Measurements from ENCODE around the gene ZNF831. TPM values are rescaled to one million over a fixed set of nuclear protein-coding genes. Genes with fewer than 3 reads are reported as not detected.

The ZNF831 gene
- total RNA-seq, 4 donors from 2014 or later = 0.78 to 2.3 (median 1.6) TPM

GRCh38 chr20:59284470-59284869 lies 120.8 kb downstream of the ZNF831 start:
- Histone ChIP-seq H3K4me1 (peaks cover 7 to 8% of the 10 kb centered on the region in 2 donors), H3K27me3 (no peaks in the 10 kb centered on the region), H3K4me3 (replicated peaks in 1 of 3) (no peak overlapping the region), H3K9me3 (no peaks in the 10 kb centered on the region), H3K36me3 (no peaks in the 10 kb centered on the region), H3K27ac (no peak overlapping the region)
- DNase-seq = peak in 1 of 2 donors; percentile 31
- 78 to 80% methylated on average over 5 of the region's 5 CpGs for WGBS, 2 donors
- intact Hi-C loops (cut with DNase I) = no loop called here
- TF ChIP-seq CTCF (IDR thresholded peaks at IDR 0.05) (no peak), POLR2A (IDR thresholded peaks at IDR 0.05) (no peak)

GRCh38 chr20:59289994-59290393 lies 126.4 kb downstream of the ZNF831 start:
- no peak for TF ChIP-seq POLR2A (IDR thresholded peaks at IDR 0.05)
- H3K27me3 ChIP-seq = no peaks in the 10 kb centered on the region
- no peak overlapping the region for H3K4me3 ChIP-seq (replicated peaks in 1 of 3)
- peak overlapping the region in 1 of 3 donors; percentile 23 for H3K27ac ChIP-seq
- peak; percentile 83 to 86 for DNase-seq
- 50 to 70% methylated on average over 5 of the region's 5 CpGs for WGBS, 2 donors
- peaks cover 7 to 13% of the 10 kb centered on the region in 2 donors for H3K4me1 ChIP-seq
- H3K9me3 ChIP-seq = no peaks in the 10 kb centered on the region
- H3K36me3 ChIP-seq = no peaks in the 10 kb centered on the region
- intact Hi-C loops (cut with DNase I) = no loop called here

- Histone ChIP-seq H3K27me3 (no peaks in the 10 kb centered on the region), H3K4me1 (peaks cover 13 to 16% of the 10 kb centered on the region in 2 donors), H3K27ac (no peak overlapping the region), H3K4me3 (replicated peaks in 1 of 3) (no peak overlapping the region), H3K36me3 (no peaks in the 10 kb centered on the region), H3K9me3 (no peaks in the 10 kb centered on the region)
- no peak for TF ChIP-seq CTCF (IDR thresholded peaks at IDR 0.05)
- TF ChIP-seq POLR2A (IDR thresholded peaks at IDR 0.05) = no peak
- intact Hi-C loops (cut with DNase I) = no loop called here
- DNase-seq = no peak
- WGBS, 2 donors = 94 to 95% methylated on average over 19 of the region's 19 CpGs
Measured at GRCh38 chr20:59291740-59292383, 128.2 kb downstream of the ZNF831 start.

DNA sequence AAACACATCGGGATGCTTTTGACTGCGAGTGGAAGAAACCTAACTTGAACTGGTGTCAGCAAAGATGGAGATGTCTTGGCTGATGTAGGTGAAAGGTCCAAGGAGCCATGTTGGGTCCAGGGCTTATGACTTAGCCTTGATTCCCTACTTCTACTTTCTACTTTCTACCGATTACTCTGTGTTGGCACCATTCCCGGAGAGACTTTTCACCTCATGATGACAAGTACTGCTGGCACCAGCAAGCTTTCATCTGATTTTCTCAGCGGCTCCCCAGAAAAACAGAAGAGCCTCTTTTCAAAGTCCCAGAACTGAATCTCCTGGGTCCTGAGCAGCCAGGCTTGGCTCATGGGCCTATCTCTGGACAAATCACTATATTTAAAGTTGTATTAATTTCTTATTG lies 131.9 kb downstream of the ZNF831 start:
- no peaks in the 10 kb centered on the region for H3K36me3 ChIP-seq
- 35 to 52% methylated on average over 5 of the region's 5 CpGs for WGBS, 2 donors
- H3K9me3 ChIP-seq = no peaks in the 10 kb centered on the region
- peak overlapping the region in 2 of 3 donors; percentile 6 to 15 for H3K27ac ChIP-seq
- DNase-seq = peak; percentile 70 to 74
- no peak overlapping the region for H3K4me3 ChIP-seq (replicated peaks in 1 of 3)
- peaks cover 15 to 19% of the 10 kb centered on the region in 2 donors for H3K4me1 ChIP-seq
- intact Hi-C loops (cut with DNase I) = no loop called here
- TF ChIP-seq CTCF (IDR thresholded peaks at IDR 0.05) = no peak
- no peak for TF ChIP-seq POLR2A (IDR thresholded peaks at IDR 0.05)
- no peaks in the 10 kb centered on the region for H3K27me3 ChIP-seq

GRCh38 chr20:59297686-59298085 lies 134.1 kb downstream of the ZNF831 start:
- WGBS, 2 donors = 89 to 96% methylated on average over 7 of the region's 7 CpGs
- Histone ChIP-seq H3K9me3 (no peaks in the 10 kb centered on the region), H3K4me1 (peaks cover 15 to 19% of the 10 kb centered on the region in 2 donors), H3K36me3 (no peaks in the 10 kb centered on the region), H3K27ac (no peak overlapping the region), H3K4me3 (replicated peaks in 1 of 3) (no peak overlapping the region), H3K27me3 (no peaks in the 10 kb centered on the region)
- TF ChIP-seq CTCF (IDR thresholded peaks at IDR 0.05) = no peak
- no peak for TF ChIP-seq POLR2A (IDR thresholded peaks at IDR 0.05)
- no peak for DNase-seq
- intact Hi-C loops (cut with DNase I) = no loop called here

Measured in thyroid gland (tissue), 4 donors.